Esophagus squamous epithelium (tissue), 4 donors: ENCODE measurements around the gene RAB26.

ENCODE experiments used
- CTCF ChIP-seq, 6 experiments: fragments of 450-650 bp in 4 of 6; fragments of 200-600 bp in 2 of 6; sonication (generic) in 2 of 6; IDR thresholded peaks; one replicate each; pipeline ENCODE4 v1.5.1; 2016 to 2019; ENCODE audit warnings: antibody characterized with exemption in 6 of 6, mild to moderate bottlenecking in 4 of 6, moderate library complexity in 4 of 6
- POLR2A ChIP-seq, 4 donors: fragments of 450-650 bp; IDR thresholded peaks; one replicate each; pipeline ENCODE4 v1.6.1; 2017; ENCODE audit warnings: antibody characterized with exemption in 4 of 4, mild to moderate bottlenecking in 4 of 4, moderate library complexity in 3 of 4

- TF ChIP-seq CTCF (IDR thresholded peaks at IDR 0.05) (no peak), POLR2A (IDR thresholded peaks at IDR 0.05) (no peak)
Measured at GRCh38 chr16:2186505-2186904, 38.1 kb downstream of the RAB26 start.
